Limb (tissue), 2 donors: ENCODE results near the gene POMZP3.
"Not testable (repeated sequence)": the region's sequence is repeated elsewhere in the genome, so short reads cannot be mapped to it uniquely, and the experiment has no call there.

Experiments used
- DNase-seq, 2 donors: peaks; one replicate each; pipeline ENCODE4 v3.0.0-alpha.2; 2016; ENCODE audit errors: extremely low spot score in 2 of 2

The POMZP3 gene

DNA sequence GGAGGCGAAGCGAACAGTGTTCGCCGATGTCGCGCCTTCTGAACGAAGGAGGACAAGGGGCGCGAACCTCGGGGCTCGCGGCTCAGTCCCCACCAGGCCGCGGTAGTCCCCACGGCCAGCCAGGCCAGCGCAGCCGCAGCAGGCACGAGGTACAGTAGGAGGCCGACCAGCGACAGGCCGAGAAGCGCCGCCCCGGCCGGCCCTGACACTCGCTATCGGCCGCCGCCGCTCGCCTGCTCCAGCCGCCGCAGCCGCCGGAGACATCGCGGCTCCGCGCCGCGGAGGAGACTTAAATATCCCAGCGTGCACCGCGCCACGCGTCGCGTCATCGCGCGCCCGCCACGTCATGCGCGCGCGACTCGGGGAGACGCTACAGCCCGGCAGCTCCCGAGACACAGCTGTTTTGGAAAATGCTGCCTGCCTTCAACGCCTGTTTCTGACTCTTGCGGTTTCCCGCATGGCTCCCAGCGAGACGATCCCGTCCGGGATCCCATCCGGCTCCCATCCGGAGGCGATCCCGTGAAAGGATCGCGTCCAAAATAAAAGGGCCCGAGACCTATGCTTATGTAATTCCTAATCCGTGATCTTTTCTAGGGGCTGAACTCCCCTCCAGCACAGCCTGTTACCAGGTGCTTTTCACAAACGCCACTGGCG lies at the start of gene POMZP3:
TSS of gene POMZP3 (minus strand) at position 291 of the 654 bp plus-strand sequence. CDS start 1,215 bp downstream, outside the sequence.
- DNase-seq: peak; percentile 1 to 76

DNA sequence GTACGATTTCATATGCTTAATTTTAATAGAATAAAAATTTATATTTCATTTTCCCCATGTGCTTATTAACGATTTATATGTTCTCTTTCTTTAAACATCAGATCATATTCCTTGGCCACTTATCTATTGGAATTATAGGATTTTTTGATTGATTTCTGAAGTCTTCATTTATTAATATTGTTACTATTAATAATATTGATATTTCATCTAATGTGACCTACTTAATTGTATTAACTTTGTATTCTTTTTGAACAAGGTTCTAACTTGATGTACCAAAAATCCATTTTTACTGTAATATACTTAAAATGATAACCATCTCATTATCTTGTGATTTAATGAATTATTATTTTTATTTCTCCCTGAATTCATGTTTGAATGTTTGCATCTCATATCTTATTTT lies 48.7 kb upstream of the POMZP3 start:
- not testable (repeated sequence) for DNase-seq

DNA sequence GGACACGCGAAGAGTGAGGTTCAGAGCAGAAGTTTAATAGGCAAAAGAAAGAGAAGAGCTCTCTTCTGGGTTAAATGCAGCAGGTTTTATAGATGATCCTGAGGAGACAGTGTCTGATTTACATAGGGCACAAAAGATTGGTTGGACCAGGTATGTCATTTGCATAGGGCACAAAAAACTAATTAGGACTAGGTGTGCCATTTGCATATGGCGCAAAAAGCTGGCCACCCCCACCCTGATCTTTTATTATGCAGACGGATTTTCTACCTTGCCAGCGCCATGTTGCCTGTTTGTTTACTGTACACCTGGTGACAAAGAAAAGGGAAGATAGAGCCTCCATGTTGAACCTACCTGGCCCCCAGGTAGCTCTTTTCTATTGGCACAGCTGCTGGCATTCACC lies 46.3 kb upstream of the POMZP3 start:
- not testable (repeated sequence) for DNase-seq

DNA sequence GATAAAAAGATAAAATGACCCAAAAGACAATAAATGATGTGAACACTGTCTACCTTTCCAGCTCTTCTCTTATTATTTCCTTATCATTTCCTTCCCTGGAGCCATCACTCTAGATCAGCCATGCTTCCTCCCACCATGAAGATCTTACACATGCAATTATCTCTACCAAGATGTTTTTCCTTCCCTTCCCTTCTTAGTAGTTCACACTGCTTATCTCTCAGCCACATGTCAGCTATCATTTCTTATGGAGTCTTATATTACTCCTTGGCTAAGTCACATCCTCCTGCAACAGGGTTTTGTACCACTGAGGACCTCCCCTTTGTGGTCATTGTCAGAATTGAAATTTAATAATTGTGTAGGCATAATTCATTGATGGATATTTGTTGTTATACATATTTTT lies 32.1 kb upstream of the POMZP3 start:
- not testable (repeated sequence) for DNase-seq

DNA sequence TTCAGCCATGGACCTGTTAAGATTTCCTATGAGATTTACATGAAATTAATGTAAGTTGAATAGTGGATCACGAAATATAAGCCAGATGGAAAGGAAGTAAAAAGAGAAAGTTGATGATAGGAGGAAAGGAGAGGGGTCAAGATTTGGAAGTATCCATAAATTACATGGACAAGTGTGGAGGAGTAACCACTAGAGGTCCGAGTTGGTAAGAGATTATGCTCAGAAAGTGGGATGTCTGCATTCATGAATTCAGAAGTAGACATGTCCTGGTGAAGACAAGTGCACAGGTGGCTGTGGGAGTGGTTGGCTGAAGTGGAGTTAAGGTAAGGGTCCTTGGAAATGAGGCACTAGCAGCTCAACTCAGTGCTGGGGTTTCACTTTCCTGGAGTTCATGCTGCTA lies 29.3 kb upstream of the POMZP3 start:
- not testable (repeated sequence) for DNase-seq

DNA sequence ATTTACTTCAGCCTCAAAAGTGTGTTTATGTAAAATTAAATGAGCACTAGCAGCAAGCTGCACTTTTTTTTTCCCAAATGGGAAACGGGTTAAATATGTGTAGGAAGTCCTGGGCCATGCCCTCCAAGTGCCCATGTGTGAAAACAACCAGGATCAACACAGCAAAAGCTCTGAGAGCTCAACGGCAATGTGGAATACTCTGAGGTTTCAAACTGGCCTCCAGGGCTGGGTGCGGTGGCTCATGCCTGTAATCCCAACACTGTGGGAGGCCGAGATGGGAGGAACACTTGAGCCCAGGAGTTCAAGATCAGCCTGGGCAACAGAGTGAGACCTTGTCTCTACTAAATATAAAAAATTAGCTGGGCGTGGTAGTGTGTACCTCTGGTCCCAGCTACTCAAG lies 15.5 kb upstream of the POMZP3 start:
- DNase-seq: not testable (repeated sequence)

DNA sequence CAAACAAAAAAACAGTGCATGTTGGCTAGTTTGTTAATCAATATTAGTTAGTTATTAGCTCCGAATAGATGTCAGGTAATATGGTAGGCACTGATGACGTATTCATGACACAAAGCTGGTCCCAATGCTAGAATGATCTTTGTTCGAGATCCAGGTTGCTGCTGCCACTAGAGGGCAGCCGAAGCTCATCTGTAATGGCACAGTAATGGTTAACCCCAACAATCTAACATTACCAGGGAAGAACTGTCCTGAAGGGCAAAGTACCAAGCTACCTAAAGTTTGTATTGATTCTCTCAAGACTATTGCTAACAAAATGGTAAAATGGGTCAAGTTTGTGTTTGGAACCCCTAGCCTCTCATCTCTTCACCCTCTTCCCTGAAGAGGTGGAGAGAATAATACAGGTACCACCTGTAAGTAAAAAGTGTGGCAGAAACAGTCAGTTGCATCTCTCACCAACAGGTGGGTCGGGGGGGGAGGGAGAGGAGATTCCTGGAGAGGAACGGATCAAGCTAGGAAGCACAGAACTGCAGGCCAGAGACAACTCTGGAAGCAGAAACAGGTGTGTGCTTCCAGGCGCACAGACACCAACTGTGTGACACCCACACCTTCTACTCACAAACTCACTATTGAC lies 10.1 kb upstream of the POMZP3 start:
- not testable (repeated sequence) for DNase-seq

DNA sequence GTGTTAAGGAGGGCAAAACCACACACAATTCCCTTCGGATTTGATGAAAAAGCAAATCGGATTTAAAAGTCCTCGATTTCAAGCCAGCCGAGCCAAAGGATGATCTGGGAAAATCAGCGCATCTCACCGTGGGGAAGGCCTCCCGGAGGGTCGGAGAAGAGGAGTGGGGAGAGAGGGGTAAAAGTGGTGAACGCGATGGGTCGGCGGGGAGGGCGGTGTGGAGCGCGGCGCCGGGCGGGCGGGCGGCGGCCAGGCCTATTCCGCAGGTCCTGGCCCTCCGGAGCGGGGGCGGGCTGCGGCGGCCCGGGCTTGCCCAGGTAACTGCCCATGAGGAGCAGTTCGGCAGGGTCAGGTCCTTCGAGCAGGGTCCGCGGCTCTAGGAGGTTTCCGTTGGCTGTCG lies 498 bp downstream of the POMZP3 start:
- peak in 1 of 2 donors; percentile 51 for DNase-seq

DNA sequence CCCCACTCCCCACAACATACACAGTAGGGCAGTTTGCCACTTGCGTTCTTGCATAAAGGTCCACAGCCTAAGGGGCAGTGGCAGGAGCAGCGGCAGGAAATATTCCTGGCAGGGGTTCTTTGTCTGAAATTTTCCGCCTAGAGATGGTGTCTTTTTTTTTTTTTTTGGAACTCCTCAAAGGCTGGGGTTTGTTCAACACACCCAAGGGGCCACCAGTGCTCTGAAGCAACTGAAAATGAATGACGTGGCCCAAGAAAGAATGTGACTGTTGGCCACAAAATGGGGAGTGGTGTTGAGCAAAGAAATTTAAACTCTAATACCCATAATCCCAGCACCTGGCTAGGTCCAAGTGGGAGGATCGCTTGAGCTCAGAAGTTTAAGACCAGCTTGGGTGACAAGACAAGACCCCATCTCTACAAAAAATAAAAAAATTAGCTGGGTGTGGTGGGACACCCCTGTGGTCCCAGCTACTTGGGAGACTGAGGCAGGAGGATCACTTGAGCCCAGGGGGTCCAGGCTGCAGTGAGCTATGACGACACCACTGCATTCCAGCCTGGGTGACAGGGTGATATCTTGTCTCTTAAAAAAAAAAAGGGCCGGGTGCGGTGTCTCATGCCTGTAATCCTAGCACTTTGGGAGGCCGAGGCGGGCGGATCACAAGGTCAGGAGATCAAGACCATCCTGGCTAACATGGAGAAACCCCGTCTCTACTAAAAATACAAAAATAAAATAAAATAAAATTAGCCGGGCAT lies 7.5 kb downstream of the POMZP3 start:
- DNase-seq: not testable (repeated sequence)

DNA sequence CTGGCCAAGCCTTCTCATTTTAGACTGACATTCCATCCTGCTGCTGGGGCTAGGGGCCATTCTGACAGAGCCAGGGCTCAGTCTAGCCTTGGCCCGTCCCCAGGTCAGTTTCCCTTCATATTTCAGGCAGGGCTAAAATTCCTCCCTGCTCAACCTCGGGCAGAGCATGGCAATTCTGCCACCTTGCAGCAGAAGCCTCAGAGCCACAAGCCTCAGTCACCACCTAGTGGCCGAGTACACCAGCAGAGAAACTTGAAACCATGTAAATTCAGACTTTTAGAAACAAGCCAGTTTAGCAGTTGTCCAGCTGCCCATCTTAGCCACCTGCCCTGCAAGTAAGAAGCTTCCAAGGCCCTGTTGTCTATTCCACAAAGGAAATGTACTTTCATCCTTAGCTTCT lies 13.3 kb downstream of the POMZP3 start:
- not testable (repeated sequence) for DNase-seq

DNA sequence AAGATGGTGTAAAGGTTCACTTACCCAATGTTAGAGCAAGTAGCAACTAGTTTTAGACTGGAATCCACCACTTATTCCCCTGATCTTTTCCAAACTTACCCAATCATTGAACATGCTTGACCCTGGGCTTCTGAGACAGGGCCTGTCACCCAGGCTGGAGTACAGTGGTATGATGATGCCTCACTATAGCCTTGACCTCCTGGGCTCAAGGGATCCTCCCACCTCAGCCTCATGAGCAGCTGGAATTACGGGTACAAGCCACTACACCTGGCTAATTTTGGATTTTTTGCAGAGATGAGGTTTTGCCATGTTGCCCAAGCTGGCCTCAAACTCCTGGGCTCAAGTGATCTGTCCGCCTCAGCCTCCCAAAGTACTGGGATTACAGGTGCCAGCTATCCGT lies 14.8 kb downstream of the POMZP3 start:
- DNase-seq: not testable (repeated sequence)

DNA sequence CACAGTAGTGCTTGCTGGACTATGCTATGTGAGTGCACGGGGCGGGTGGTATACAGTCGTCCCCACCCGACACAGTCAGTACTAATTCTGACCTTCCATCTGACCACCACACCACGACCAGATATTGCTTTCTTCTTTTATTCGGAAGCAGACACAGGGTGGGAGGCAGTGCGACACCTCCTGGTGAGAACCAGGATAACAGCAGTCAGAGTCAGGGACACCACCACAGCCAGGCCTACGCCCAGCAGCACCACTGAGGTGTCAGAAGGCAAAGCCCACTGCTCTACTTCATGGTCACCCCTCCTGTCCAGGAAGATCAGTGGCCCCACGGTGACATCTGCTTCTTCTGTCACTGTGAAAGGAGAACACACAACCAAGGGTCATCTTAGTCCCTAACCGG lies 17.2 kb downstream of the POMZP3 start:
- not testable (repeated sequence) for DNase-seq

DNA sequence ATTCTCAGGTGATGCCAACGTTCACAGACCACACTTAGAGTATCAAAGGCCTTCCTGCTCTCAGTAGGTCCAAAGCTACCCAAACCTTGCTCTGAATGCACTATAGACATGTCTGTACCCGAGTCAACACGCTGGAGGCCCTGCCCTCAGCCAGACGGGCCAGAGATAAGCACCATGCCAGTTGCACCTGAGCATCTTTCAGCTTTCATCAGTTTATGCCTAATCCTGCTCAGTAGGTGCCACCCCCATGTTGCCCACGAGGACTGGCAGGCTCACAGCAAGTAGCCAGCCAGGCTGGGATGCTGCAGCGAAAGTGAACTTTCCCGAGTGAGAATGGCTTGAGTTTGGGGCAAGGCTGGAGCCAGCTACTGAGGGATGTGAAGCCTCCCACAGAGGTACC lies 18.6 kb downstream of the POMZP3 start:
- DNase-seq: not testable (repeated sequence)

DNA sequence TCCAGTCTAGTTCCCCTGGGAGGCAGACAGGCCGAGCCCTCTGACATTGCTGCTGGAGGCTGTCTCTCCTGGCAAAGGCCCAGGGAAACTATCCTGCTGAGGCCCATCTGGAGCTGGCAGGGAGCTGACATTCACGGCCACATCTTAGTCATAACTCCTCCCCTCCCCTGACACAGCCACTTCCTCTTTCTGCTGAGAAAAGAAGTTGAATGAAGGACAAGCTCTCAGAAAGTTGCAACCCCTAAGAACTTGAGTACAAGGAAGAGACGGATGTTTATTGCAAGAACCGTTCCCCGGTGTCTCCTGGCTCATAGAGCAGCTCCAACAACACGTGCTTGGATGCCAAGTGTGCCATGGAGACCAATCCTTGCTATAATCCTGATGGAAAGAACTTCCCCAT lies 21.1 kb downstream of the POMZP3 start:
- DNase-seq: peak; percentile 18 to 31

DNA sequence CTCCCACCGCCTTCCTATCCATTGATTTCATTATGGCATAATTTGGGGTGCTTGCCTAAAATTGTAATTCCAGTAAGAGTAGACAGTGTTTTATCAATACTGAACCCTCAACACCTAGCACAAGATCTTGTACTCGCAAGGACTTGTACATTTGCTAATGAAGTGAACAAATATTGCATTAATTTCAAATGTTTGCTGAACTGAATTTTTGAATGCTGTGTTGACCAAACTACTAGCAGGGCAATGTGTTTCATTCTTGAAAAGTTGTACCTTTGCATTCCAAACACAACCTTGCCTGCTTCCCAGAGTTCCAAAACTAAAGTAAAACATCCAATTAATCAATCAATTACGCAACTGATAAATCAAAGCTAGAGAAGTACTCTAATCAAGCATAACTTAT lies 26.4 kb downstream of the POMZP3 start:
- not testable (repeated sequence) for DNase-seq

DNA sequence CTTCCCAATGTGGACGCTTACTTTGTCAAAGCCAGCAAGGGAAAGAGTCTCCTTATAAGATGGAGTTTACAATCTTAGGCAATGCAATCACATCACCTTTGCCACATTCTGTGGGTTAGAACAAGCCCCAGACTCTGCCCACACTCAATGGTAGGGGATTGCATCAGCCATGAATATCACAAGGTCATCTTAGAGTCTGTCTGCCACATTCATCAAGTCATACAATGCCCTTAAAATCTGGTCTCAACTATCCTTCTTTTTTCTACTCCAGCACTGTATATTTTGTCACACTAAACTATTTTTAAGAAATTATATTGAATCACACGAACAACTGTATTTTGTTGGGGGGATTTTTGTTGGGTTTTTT lies 27.0 kb downstream of the POMZP3 start:
- not testable (repeated sequence) for DNase-seq

DNA sequence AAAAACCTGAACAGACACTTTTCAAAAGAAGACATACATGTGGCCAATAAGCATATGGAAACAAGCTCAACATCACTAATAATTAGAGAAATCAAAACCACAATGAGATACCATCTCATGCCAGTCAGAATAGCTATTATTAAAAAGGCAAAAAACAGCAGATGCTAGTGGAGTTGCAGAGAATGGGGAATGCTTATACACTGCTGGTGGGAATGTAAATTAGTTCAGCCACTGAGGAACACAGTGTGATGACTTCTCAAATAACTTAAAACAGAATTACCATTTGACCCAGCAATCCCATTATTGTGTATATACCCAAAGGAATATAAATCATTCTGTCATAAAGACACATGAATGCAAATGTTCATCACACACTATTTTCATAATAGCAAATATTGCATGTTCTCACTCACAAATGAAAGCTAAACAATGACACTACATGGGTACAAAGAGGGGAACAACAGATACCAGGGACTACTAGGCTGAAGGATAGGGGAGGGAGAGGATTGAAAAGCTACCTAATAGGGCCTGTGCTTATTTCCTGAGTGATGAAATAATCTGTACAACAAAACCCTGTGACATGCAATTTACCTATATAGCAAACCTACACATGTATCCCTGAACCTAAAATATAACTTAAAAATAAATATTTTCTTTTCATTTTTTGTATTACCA lies 28.4 kb downstream of the POMZP3 start:
- DNase-seq: not testable (repeated sequence)

DNA sequence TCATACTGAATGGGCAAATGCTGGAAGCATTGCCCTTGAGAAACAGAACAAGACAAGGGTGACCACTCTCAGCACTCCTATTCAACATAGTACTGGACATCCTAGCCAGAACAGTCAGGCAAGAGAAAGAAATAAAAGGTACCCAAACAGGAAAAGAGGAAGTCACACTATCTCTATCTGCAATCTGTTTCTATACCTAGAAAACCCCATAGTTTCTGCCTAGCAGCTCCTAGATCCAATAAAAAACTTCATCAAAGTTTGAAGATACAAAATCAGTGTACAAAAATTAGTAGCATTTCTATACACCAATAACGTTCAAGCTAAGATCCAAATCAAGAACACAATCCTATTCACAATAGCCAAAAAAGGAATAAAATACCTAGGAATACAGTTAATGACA lies 29.8 kb downstream of the POMZP3 start:
- not testable (repeated sequence) for DNase-seq

DNA sequence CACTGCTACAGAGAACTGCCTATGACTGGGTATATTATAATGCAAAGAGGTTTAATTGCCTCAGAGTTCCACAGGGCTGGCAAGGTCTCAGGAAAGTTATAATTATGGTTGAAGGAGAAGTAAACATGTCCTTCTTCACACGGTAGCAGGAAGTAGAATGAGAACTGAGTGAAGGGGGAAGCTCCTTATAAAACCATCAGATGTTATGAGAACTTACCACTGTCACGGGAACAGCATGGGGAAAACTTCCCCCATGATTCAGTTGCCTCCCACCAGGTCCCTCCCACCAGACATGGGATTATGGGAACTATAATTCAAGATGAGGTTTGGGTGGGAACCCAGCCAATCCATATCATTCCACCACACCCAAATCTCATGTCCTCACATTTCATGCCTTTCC lies 34.4 kb downstream of the POMZP3 start:
- not testable (repeated sequence) for DNase-seq

DNA sequence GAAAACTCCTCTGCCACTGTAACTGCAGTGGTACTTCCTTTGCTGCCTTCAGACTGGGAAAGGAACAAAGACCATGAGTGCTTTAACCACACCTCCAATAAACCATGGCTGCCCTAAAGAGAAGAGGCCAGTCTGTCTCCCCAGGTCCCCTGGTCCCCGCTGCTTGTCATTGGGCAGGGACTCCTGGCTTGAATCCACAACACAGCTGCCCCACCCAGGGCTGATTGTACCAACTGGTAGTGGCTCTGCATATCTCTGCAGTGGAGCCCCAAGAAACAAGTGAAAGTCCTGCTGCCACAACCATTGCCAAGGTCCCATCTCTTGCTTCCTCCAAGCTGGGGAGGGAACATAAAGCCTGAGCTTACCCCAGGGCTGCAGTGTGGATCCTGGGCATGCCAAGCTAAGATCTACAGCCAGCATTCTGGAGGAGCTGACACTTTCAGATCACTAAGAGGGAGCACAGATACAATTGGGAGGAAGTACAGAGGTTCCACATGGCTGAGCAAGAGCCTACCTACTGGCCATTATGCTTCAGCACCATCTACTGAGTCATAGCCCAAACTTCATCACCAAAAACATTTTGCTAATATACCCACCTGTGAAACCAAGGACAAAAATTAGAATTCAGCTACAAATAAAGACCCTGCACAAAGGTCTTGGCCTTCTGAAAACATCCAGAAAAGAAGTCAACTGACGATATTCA lies 35.3 kb downstream of the POMZP3 start:
- DNase-seq: not testable (repeated sequence)

DNA sequence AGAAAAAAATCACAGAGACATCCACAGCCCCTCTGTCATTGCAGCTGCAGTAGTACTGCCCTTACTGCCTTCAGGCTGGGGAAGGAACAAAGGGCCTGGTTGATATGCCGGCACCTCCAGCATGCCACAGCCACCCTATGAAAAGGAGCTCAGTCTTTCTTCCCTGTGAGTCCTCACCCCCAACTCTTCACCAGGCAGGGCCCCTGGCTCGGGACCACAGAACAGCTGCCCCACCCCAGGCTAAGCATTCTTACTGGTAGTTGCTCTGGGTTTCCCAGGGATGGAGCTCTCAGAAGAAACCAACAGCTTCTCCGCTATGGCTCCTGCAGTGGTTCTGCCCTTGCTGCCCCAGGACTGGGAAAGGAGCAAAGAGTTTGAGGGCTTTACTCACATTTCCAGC lies 36.0 kb downstream of the POMZP3 start:
- DNase-seq: not testable (repeated sequence)
